Islet of Langerhans (tissue), 1 donor: ENCODE data around the gene RNLS.
A peak's percentile ranks its signal among the peaks of the same experiment; 100 is the strongest.

ENCODE experiments used
- FAIRE-seq: peaks from one replicate; lab custom pipeline; 2011; peaks lifted over from hg19 to GRCh38; lab: Jason Lieb, UNC

The RNLS gene

GRCh38 chr10:88551246-88551645 is 31.9 kb downstream of the RNLS start:
- no peak for FAIRE-seq

GRCh38 chr10:88546497-88546896 is 36.6 kb downstream of the RNLS start:
- no peak for FAIRE-seq

DNA sequence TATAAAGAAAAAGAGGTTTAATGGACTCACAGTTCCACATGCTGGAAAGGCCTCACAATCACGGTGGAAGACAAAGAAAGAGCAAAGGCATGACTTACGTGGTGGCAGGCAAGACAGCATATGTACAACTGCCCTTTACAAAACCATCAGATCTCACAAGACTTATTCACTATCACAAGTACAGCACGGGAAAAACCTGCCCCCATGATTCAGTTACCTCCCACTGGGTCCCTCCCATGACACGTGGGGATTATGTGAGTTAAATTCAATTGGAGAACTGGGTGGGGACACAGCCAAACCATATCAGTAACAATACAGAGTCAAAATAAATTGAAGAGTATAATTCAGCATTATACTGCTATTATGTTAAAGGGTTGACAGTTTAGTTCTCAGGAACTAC is 37.8 kb downstream of the RNLS start:
- no peak for FAIRE-seq

- FAIRE-seq: no peak
Measured at GRCh38 chr10:88544140-88544870, 38.8 kb downstream of the RNLS start.

- no peak for FAIRE-seq
Measured at GRCh38 chr10:88542522-88542921, 40.6 kb downstream of the RNLS start.

DNA sequence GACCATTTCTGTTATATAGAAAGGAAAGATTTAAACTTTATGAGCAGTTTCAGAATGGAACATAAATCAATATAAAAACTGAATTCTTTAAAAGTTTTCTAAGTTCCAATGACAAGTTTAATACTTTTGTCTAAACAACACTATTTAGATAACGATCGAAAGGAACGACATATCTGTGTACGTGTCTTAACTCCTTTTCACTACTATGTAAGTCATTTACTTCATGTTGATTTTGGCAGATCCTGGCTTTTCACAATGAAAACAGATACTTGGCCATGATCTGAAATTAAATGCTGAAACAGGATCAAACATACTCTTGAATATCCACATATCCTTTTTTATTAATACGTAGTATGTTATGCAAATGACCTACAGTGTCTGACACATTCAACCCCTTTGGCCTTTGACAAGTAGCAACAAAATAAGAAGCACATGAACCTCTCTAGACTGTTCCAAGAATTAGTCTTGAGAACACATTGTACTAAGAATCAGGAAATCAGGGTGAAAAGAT is 41.9 kb downstream of the RNLS start:
- FAIRE-seq: no peak

GRCh38 chr10:88540351-88540750 is 42.8 kb downstream of the RNLS start:
- peak; percentile 62 for FAIRE-seq

- FAIRE-seq: peak; percentile 27
Measured at GRCh38 chr10:88538048-88538447, 45.1 kb downstream of the RNLS start.

GRCh38 chr10:88537322-88537721 is 45.8 kb downstream of the RNLS start:
- no peak for FAIRE-seq

- no peak for FAIRE-seq
Measured at GRCh38 chr10:88536437-88536836, 46.7 kb downstream of the RNLS start.

GRCh38 chr10:88534072-88534665 is 48.9 kb downstream of the RNLS start:
- no peak for FAIRE-seq

GRCh38 chr10:88531392-88532052 is 51.6 kb downstream of the RNLS start:
- FAIRE-seq: no peak

DNA sequence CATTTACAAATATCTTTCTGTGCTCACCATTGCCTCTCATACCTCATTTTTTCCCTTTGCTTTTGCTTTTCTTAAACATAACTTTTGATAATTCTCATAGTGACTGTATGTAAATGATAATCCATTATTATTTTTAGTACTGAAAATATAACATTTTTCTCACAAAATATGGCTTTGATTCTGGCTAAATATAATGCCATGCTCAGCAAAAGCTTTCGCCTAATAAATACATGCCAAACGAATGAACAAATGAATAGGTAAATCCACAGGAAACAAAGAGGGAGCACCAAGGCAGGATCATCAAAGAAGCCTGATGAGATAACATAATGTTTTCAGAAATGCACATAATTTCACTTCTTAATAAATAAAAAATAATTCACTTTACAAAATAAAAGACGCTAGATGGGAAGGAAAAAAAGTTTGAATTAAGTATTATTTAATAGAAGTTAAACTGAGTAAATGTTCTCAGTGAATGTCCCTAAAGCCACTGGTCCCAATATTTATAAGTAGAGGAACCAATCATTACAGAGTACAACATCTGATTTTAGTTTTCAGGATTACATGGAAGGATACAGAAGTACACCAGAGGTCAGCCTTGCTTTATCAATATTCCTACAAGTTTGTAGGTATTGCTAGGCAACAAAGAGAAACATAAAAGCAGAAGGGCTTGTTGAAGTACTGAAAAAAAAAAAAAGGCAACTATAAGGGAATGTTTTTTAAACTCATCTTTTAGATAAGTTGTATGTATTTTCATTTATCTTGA is 52.3 kb downstream of the RNLS start:
- FAIRE-seq: peak; percentile 79

DNA sequence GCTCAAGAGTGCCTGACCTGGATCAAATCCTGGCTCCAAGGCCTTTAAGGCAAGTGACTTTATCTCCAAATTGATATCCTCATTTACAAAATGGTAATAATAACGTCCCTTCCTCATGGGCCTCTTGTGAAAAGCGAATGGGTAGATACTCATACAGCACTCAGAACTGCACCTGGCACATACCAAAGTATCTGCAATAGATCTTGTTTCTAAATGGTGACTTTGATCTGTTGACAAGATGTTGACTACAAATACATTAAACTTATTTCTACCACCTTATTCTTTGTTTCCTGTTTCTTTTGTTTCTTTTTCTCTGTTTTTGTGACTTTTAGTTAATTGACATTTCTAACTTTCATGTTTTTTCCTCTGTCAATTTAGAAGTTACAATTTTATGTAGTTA is 53.0 kb downstream of the RNLS start:
- no peak for FAIRE-seq

DNA sequence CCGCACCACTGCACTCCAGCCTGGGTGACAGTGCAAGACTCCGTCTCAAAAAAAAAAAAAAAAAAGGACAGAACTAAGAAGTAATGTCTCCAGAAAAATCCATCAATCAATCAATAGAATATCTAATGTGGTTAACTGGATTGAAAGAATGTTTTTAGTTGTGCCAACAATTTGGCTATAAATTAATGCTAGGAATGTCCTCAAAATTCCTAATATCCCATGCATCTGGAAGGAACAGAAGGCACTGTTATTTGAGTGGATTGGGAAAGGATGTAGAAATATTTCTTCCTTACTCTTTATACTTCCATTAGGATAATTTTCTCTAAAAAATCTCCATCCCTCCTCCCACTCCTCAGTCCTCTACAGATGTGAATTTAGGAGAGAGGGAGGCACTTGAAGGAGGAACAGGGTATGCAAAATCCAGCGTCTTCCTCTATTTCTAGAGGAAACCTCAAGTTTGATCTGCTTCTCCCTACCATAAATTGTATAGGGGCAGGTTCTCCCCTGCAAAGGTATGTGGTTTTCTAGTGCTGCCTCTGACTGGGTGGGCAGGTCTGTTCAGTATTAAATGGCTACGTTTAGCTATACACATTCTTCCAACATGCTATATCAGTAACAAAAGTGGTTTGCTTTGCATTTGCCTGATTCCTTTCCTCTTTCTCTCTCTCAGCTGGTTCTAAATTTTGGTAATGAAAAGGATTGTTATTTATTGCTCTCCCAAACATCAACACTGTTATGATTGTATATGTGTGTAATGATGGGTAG is 54.1 kb downstream of the RNLS start:
- no peak for FAIRE-seq

DNA sequence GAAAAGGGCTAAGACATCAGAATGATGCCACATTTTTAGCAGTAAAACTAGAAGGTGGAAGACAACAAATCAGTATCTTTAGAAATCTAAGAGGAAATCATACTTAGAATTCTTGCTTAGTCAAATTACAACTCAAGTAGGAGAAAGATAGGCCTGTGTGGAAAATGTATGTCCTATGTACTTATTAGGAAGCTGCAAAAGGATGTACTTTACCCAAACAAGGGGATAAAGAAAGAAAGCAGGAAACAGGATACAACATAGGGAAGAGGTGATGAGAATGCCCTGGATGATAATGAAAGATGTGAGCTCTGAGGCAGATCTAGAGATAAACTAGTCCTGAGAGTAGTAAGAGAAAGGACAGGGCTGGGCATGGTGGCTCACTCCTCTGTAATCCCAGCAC is 54.9 kb downstream of the RNLS start:
- no peak for FAIRE-seq

GRCh38 chr10:88527245-88527644 is 55.9 kb downstream of the RNLS start:
- no peak for FAIRE-seq

DNA sequence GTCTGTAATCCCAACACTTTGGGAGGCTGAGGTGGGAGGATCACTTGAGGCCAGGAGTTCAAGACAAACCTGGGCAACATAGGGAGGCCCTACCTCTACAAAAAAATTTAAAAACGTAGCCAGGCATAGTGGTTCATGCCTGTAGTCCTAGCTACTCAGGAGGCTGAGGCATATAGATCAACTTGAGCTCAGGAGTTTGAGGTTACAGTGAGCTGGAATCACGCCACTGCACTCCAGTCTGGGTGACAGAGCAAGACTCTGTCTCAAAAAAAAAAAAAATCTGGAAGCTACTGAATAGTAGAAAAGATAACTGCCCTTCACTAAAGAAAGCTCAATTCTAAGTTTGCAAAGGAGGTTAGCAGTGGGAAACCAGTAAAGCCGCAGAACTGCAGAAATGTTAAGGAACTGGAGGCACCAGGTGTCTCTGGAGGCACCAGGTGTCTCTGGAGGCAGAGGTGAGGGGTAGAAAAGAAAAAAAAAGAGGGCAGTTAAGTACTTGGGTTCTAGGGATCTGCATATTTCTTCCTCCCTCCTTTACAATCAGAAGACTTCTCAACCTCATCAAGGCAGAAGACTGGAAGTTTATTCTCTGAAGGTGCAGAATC is 56.5 kb downstream of the RNLS start:
- no peak for FAIRE-seq

GRCh38 chr10:88525371-88526069 is 57.6 kb downstream of the RNLS start:
- peak; percentile 53 for FAIRE-seq

- no peak for FAIRE-seq
Measured at GRCh38 chr10:88523739-88524400, 59.2 kb downstream of the RNLS start.
